Activated B cell treated with CpG ODN at 0.5 μM for 24 hours (primary cell): ENCODE results near the gene MT1G. TPM values are rescaled to one million over a fixed set of nuclear protein-coding genes. Genes with fewer than 3 reads are reported as not detected.
A peak's percentile ranks its signal among the peaks of the same experiment; 100 is the strongest.

Source experiments
- ATAC-seq: fragments of 200-7000 bp; cut with Tn5 transposase; one replicate; pipeline ENCODE4 v1.10.0; 2021; ENCODE audit warnings: low read depth, mild to moderate bottlenecking, moderate library complexity
- CTCF ChIA-PET: fragments of 350-600 bp; sonication (Branson Sonifier 250); formaldehyde crosslinking; loops from one replicate; lab custom pipeline; 2021; ENCODE audit warnings: antibody characterized with exemption; lab: Charles Lee
- POLR2A ChIA-PET: fragments of 350-600 bp; sonication (Branson Sonifier 250); formaldehyde crosslinking; loops from one replicate; lab custom pipeline; 2021; ENCODE audit warnings: antibody characterized with exemption; lab: Charles Lee
- DNase-seq: peaks from one replicate; pipeline ENCODE4 v3.0.0; 2022
- H3K27ac Mint-ChIP-seq: one replicate; pipeline ENCODE4 v1.8.0; 2020; ENCODE audit warnings: mixed read lengths
- H3K27me3 Mint-ChIP-seq: one replicate; pipeline ENCODE4 v1.8.0; 2021; ENCODE audit warnings: mixed read lengths
- H3K36me3 Mint-ChIP-seq: one replicate; pipeline ENCODE4 v1.8.0; 2021; ENCODE audit warnings: low read depth, mixed read lengths
- H3K4me1 Mint-ChIP-seq: one replicate; pipeline ENCODE4 v1.8.0; 2021; ENCODE audit warnings: mixed read lengths
- H3K4me3 Mint-ChIP-seq: one replicate; pipeline ENCODE4 v1.8.0; 2020; ENCODE audit warnings: mild to moderate bottlenecking, mixed read lengths
- H3K9me3 Mint-ChIP-seq: one replicate; pipeline ENCODE4 v1.8.0; 2020; ENCODE audit warnings: mixed read lengths
- CTCF ChIP-seq: fragments of 200-600 bp; IDR thresholded peaks from one replicate; pipeline ENCODE4 v1.8.0; 2022; ENCODE audit warnings: antibody characterized with exemption, mild to moderate bottlenecking
- intact Hi-C: fragments of 100-400 bp; cut with micrococcal nuclease; formaldehyde crosslinking; loops from one replicate; pipeline ENCODE4 v1.15.1; 2024
- total RNA-seq: library from RNA; stranded (reverse); gene quantifications from 2 replicates; pipeline ENCODE4 v1.2.3, GENCODE V29; 2022

MT1G gene
- total RNA-seq, 1 donor from 2014 or later = 0.69 TPM

- DNase-seq (no peak), ATAC-seq (no peak)
- Mint-ChIP-seq H3K27ac (no peak overlapping the region), H3K4me3 (no peak overlapping the region), H3K9me3 (no peaks in the 10 kb centered on the region), H3K36me3 (no peaks in the 10 kb centered on the region), H3K4me1 (peaks cover 19% of the 10 kb centered on the region), H3K27me3 (peaks cover 45% of the 10 kb centered on the region)
- no peak for TF ChIP-seq CTCF
- ChIA-PET CTCF (no interaction called here), POLR2A (no interaction called here)
- intact Hi-C loops = no loop called here
Observed at GRCh38 chr16:56620339-56620897, 47.4 kb downstream of the MT1G start.

- H3K36me3 Mint-ChIP-seq = no peaks in the 10 kb centered on the region
- ATAC-seq = no peak
- H3K27me3 Mint-ChIP-seq = peaks cover 31% of the 10 kb centered on the region
- DNase-seq = no peak
- intact Hi-C loops = no loop called here
- ChIA-PET CTCF (no interaction called here), POLR2A (no interaction called here)
- H3K4me3 Mint-ChIP-seq = no peak overlapping the region
- H3K27ac Mint-ChIP-seq = no peak overlapping the region
- TF ChIP-seq CTCF = no peak
- H3K4me1 Mint-ChIP-seq = peaks cover 10% of the 10 kb centered on the region
- H3K9me3 Mint-ChIP-seq = no peaks in the 10 kb centered on the region
Observed at GRCh38 chr16:56618138-56618537, 49.7 kb downstream of the MT1G start.

- H3K4me3 Mint-ChIP-seq = peak overlapping the region; percentile 63
- CTCF ChIA-PET = no interaction called here
- no peaks in the 10 kb centered on the region for H3K36me3 Mint-ChIP-seq
- TF ChIP-seq CTCF = no peak
- DNase-seq = no peak
- H3K4me1 Mint-ChIP-seq = peaks cover 10% of the 10 kb centered on the region
- H3K27me3 Mint-ChIP-seq = peaks cover 31% of the 10 kb centered on the region
- H3K27ac Mint-ChIP-seq = no peak overlapping the region
- peak; percentile 57 for ATAC-seq
- H3K9me3 Mint-ChIP-seq = no peaks in the 10 kb centered on the region
- POLR2A ChIA-PET = no interaction called here
- intact Hi-C loops = no loop called here
Observed at GRCh38 chr16:56617212-56618085, 50.4 kb downstream of the MT1G start.

Other genes with a start within 250 kb of the MT1G start
- gene AMFR, start 242.5 kb downstream of the MT1G start, total RNA-seq = 118 and 134 TPM in 2 replicates
- gene NUDT21, start 216.7 kb downstream of the MT1G start, total RNA-seq = 108 and 111 TPM in 2 replicates
- gene OGFOD1, start 216.5 kb downstream of the MT1G start, total RNA-seq = 45.6 and 51.8 TPM in 2 replicates
- gene BBS2, start 148.0 kb downstream of the MT1G start, total RNA-seq = 25.5 and 32.3 TPM in 2 replicates
- not detected in 2 replicates for gene MT4, start 103.0 kb downstream of the MT1G start, total RNA-seq
- gene MT3, start 78.5 kb downstream of the MT1G start, total RNA-seq = not detected in 2 replicates
- gene MT2A, start 59.5 kb downstream of the MT1G start, total RNA-seq = 72.7 and 77.4 TPM in 2 replicates
- gene MT1E, start 42.3 kb downstream of the MT1G start, total RNA-seq = 2.8 and 4.2 TPM in 2 replicates
- gene MT1M, start 35.4 kb downstream of the MT1G start, total RNA-seq = not detected in 2 replicates
- gene MT1A, start 29.4 kb downstream of the MT1G start, total RNA-seq = not detected in 2 replicates
- not detected in 2 replicates for gene MT1B, start 16.2 kb downstream of the MT1G start, total RNA-seq
- 21.4 and 22.8 TPM in 2 replicates for gene MT1F, start 10.1 kb downstream of the MT1G start, total RNA-seq
- 1.3 TPM in 1 of 2 replicates, not detected in the other for gene MT1H, start 1.7 kb upstream of the MT1G start, total RNA-seq
- 36.3 and 48.9 TPM in 2 replicates for gene MT1X, start 14.4 kb upstream of the MT1G start, total RNA-seq
- gene NUP93, start 62.1 kb upstream of the MT1G start, total RNA-seq = 104 and 111 TPM in 2 replicates
- gene SLC12A3, start 197.1 kb upstream of the MT1G start, total RNA-seq = 3.8 and 5.0 TPM in 2 replicates